GM12801 (cell line): ENCODE results near the gene PHACTR1.

Source experiments
- CTCF ChIP-seq: IDR thresholded peaks from one replicate; pipeline ENCODE4 v1.5.1; 2011; ENCODE audit warnings: control low read depth; ENCODE audit not compliant: insufficient read length; ENCODE audit errors: extremely low read depth

Gene PHACTR1

GRCh38 chr6:13217206-13217905, 500.8 kb downstream of the PHACTR1 start:
- no peak for TF ChIP-seq CTCF

GRCh38 chr6:13220266-13220665, 503.7 kb downstream of the PHACTR1 start:
- TF ChIP-seq CTCF = no peak

GRCh38 chr6:13222048-13222447, 505.5 kb downstream of the PHACTR1 start:
- TF ChIP-seq CTCF = no peak

- no peak for TF ChIP-seq CTCF
These were observed 509.5 kb downstream of the PHACTR1 start for GRCh38 chr6:13226071-13226470.

- TF ChIP-seq CTCF = no peak
These were observed 512.0 kb downstream of the PHACTR1 start for GRCh38 chr6:13228264-13229204.

GRCh38 chr6:13229205-13230085, 512.9 kb downstream of the PHACTR1 start:
- TF ChIP-seq CTCF = no peak

GRCh38 chr6:13233106-13233505, 516.5 kb downstream of the PHACTR1 start:
- no peak for TF ChIP-seq CTCF
